HepG2 (cell line): ENCODE results near the gene TREH. TPM values are rescaled to one million over a fixed set of nuclear protein-coding genes. Genes with fewer than 3 reads are reported as not detected.

Experiments
- ESRRA ChIP-seq: sonication (generic); formaldehyde crosslinking; IDR thresholded peaks from 2 replicates; pipeline ENCODE4 v1.5.1; 2020; ENCODE audit warnings: mild to moderate bottlenecking, low read depth, missing genetic modification reagents
- NONO ChIP-seq, 2 experiments: fragments of 450-650 bp in 1 of 2; sonication (generic) in 1 of 2; formaldehyde crosslinking in 1 of 2; IDR thresholded peaks in 1 of 2; conservative IDR thresholded peaks in 1 of 2; 2 replicates each; pipeline versions ENCODE4 v1.6.1 to v1.8.0; 2017 to 2022; ENCODE audit warnings: mild to moderate bottlenecking in 1 of 2, missing genetic modification reagents in 1 of 2, moderate library complexity in 1 of 2
- REPIN1 ChIP-seq: sonication (generic); formaldehyde crosslinking; IDR thresholded peaks from 2 replicates; pipeline ENCODE4 v1.8.0; 2022; ENCODE audit warnings: missing genetic modification reagents, low read depth, mild to moderate bottlenecking, borderline replicate concordance
- ZC3H4 ChIP-seq: sonication (generic); formaldehyde crosslinking; IDR thresholded peaks from 2 replicates; pipeline ENCODE4 v1.4.0; 2020; ENCODE audit warnings: missing genetic modification reagents, borderline replicate concordance
- ZNF768 ChIP-seq: sonication (generic); formaldehyde crosslinking; IDR thresholded peaks from 2 replicates; pipeline ENCODE4 v1.4.0; 2020; ENCODE audit warnings: missing genetic modification reagents
- ZNF839 ChIP-seq: sonication (generic); formaldehyde crosslinking; IDR thresholded peaks from 2 replicates; pipeline ENCODE4 v1.4.0; 2020; ENCODE audit warnings: missing genetic modification reagents, mild to moderate bottlenecking, borderline replicate concordance
- polyA plus RNA-seq, 8 experiments: library from polyadenylated mRNA; depleted of rRNA in 3 of 8; stranded (reverse) in 7 of 8; unstranded in 1 of 8; fragments of >200 nt; fragmentation: Illumina TruSeq in 4 of 8; extraction: Trizol in 4 of 8; gene quantifications; 2 replicates each; pipeline versions ENCODE4 v1.2.1 to v1.2.3, GENCODE V29; 2011 to 2016; ENCODE audit warnings: low read depth in 4 of 8, missing spikeins in 1 of 8, mixed read lengths in 1 of 8; ENCODE audit not compliant: insufficient read depth in 1 of 8
- total RNA-seq, 5 experiments: library from RNA; depleted of rRNA; stranded (reverse); fragments of >200 nt; fragmentation: Illumina TruSeq; extraction: Trizol; gene quantifications; 2 replicates each; pipeline ENCODE4 v1.2.3, GENCODE V29; 2016; ENCODE audit warnings: low read depth in 1 of 5
- TF ChIP-seq, protein P1 (sequence below): sonication (generic); formaldehyde crosslinking; IDR thresholded peaks from 2 replicates; pipeline ENCODE4 v1.4.0; 2020; ENCODE audit warnings: missing genetic modification reagents, borderline replicate concordance
- TF ChIP-seq, protein P2 (sequence below): sonication (generic); formaldehyde crosslinking; IDR thresholded peaks from 2 replicates; pipeline ENCODE4 v1.5.1; 2020; ENCODE audit warnings: mild to moderate bottlenecking, missing genetic modification reagents, moderate library complexity
- TF ChIP-seq, protein P3 (sequence below): IDR thresholded peaks from 2 replicates; pipeline ENCODE4 v1.6.1; 2016; ENCODE audit warnings: low read depth, missing genetic modification reagents, missing compliant biosample characterization
- TF ChIP-seq, protein P4 (sequence below): sonication (generic); formaldehyde crosslinking; IDR thresholded peaks from 2 replicates; pipeline ENCODE4 v1.9.0; 2022; ENCODE audit warnings: low read depth, missing genetic modification reagents
- TF ChIP-seq, protein P5 (sequence below): sonication (generic); formaldehyde crosslinking; IDR thresholded peaks from 2 replicates; pipeline ENCODE4 v1.5.0; 2020; ENCODE audit warnings: mild to moderate bottlenecking, low read depth, missing genetic modification reagents, borderline replicate concordance

Gene TREH
- total and polyA plus RNA-seq, 2 of the 13 experiments (the other 11 are each of a cell fraction or from before 2014, with no cell fraction given): 0.53 to 0.86 TPM

DNA sequence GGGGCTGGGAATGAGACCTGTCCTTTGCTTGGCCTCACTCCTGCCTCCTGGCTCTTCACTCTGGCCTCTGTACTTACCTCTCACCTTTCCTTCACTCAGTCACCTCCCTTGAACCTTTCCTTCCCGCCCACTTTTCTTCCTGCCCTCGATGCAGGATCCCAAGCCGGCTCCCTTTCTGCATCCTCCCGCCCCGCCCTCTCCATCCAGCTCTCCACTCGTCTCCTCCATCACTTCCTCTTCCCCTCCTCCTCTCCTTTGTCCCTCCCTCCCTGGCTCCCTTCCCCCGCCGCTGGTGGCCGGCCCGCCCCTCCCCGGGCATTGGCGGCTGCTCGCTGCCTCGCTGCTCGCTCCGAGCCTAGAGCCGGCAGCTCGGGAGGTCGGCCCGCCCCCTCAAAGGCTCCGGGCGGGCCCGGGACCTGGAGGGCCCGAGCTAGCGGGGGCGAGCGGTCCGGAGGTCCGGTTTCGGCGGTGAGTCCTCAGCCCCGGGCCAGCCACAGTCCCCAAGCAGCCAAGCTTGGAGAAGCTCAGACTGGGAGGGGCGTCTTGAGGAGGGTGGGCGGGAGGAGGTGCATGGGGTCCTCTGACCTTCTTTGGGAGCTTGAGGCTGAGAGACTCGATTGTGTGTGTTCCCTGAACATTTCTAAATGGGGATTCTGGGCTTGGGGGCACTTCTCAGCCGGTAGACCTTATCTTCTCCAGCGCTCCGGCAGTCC, 58.2 kb downstream of the TREH start (continued):
- TF ChIP-seq, protein P1, sequence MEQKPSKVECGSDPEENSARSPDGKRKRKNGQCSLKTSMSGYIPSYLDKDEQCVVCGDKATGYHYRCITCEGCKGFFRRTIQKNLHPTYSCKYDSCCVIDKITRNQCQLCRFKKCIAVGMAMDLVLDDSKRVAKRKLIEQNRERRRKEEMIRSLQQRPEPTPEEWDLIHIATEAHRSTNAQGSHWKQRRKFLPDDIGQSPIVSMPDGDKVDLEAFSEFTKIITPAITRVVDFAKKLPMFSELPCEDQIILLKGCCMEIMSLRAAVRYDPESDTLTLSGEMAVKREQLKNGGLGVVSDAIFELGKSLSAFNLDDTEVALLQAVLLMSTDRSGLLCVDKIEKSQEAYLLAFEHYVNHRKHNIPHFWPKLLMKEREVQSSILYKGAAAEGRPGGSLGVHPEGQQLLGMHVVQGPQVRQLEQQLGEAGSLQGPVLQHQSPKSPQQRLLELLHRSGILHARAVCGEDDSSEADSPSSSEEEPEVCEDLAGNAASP (CRISPR knock-in tag): 0 out of 2 replicates have a peak, but pooled peaks have one; percentile 7
- TF ChIP-seq, protein P2, sequence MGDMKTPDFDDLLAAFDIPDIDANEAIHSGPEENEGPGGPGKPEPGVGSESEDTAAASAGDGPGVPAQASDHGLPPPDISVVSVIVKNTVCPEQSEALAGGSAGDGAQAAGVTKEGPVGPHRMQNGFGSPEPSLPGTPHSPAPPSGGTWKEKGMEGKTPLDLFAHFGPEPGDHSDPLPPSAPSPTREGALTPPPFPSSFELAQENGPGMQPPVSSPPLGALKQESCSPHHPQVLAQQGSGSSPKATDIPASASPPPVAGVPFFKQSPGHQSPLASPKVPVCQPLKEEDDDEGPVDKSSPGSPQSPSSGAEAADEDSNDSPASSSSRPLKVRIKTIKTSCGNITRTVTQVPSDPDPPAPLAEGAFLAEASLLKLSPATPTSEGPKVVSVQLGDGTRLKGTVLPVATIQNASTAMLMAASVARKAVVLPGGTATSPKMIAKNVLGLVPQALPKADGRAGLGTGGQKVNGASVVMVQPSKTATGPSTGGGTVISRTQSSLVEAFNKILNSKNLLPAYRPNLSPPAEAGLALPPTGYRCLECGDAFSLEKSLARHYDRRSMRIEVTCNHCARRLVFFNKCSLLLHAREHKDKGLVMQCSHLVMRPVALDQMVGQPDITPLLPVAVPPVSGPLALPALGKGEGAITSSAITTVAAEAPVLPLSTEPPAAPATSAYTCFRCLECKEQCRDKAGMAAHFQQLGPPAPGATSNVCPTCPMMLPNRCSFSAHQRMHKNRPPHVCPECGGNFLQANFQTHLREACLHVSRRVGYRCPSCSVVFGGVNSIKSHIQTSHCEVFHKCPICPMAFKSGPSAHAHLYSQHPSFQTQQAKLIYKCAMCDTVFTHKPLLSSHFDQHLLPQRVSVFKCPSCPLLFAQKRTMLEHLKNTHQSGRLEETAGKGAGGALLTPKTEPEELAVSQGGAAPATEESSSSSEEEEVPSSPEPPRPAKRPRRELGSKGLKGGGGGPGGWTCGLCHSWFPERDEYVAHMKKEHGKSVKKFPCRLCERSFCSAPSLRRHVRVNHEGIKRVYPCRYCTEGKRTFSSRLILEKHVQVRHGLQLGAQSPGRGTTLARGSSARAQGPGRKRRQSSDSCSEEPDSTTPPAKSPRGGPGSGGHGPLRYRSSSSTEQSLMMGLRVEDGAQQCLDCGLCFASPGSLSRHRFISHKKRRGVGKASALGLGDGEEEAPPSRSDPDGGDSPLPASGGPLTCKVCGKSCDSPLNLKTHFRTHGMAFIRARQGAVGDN: peak; percentile 55
- TF ChIP-seq NONO (IDR thresholded peaks at IDR 0.05) (no peak), NONO (CRISPR knock-in tag; conservative IDR thresholded peaks at IDR 0.05) (no peak; the same call in 1 of the 2 replicates), ESRRA (CRISPR knock-in tag) (no peak), ZNF839 (CRISPR knock-in tag) (no peak), ZNF768 (CRISPR knock-in tag) (no peak), ZC3H4 (no peak), REPIN1 (no peak)
- TF ChIP-seq, protein P3, sequence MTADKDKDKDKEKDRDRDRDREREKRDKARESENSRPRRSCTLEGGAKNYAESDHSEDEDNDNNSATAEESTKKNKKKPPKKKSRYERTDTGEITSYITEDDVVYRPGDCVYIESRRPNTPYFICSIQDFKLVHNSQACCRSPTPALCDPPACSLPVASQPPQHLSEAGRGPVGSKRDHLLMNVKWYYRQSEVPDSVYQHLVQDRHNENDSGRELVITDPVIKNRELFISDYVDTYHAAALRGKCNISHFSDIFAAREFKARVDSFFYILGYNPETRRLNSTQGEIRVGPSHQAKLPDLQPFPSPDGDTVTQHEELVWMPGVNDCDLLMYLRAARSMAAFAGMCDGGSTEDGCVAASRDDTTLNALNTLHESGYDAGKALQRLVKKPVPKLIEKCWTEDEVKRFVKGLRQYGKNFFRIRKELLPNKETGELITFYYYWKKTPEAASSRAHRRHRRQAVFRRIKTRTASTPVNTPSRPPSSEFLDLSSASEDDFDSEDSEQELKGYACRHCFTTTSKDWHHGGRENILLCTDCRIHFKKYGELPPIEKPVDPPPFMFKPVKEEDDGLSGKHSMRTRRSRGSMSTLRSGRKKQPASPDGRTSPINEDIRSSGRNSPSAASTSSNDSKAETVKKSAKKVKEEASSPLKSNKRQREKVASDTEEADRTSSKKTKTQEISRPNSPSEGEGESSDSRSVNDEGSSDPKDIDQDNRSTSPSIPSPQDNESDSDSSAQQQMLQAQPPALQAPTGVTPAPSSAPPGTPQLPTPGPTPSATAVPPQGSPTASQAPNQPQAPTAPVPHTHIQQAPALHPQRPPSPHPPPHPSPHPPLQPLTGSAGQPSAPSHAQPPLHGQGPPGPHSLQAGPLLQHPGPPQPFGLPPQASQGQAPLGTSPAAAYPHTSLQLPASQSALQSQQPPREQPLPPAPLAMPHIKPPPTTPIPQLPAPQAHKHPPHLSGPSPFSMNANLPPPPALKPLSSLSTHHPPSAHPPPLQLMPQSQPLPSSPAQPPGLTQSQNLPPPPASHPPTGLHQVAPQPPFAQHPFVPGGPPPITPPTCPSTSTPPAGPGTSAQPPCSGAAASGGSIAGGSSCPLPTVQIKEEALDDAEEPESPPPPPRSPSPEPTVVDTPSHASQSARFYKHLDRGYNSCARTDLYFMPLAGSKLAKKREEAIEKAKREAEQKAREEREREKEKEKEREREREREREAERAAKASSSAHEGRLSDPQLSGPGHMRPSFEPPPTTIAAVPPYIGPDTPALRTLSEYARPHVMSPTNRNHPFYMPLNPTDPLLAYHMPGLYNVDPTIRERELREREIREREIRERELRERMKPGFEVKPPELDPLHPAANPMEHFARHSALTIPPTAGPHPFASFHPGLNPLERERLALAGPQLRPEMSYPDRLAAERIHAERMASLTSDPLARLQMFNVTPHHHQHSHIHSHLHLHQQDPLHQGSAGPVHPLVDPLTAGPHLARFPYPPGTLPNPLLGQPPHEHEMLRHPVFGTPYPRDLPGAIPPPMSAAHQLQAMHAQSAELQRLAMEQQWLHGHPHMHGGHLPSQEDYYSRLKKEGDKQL (CRISPR knock-in tag): no peak
- TF ChIP-seq, protein P4, sequence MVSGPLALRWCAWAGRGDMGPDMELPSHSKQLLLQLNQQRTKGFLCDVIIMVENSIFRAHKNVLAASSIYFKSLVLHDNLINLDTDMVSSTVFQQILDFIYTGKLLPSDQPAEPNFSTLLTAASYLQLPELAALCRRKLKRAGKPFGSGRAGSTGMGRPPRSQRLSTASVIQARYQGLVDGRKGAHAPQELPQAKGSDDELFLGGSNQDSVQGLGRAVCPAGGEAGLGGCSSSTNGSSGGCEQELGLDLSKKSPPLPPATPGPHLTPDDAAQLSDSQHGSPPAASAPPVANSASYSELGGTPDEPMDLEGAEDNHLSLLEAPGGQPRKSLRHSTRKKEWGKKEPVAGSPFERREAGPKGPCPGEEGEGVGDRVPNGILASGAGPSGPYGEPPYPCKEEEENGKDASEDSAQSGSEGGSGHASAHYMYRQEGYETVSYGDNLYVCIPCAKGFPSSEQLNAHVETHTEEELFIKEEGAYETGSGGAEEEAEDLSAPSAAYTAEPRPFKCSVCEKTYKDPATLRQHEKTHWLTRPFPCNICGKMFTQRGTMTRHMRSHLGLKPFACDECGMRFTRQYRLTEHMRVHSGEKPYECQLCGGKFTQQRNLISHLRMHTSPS: no peak
- TF ChIP-seq, protein P5, sequence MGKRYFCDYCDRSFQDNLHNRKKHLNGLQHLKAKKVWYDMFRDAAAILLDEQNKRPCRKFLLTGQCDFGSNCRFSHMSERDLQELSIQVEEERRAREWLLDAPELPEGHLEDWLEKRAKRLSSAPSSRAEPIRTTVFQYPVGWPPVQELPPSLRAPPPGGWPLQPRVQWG (CRISPR knock-in tag): no peak
